HG03025 (cell line): ENCODE data around the gene BMERB1.
"Not testable (repeated sequence)": the region's sequence is repeated elsewhere in the genome, so short reads cannot be mapped to it uniquely, and the experiment has no call there.

ENCODE experiments used
- ATAC-seq: cut with Tn5 transposase; IDR thresholded peaks from one replicate; pipeline ENCODE4 v1.9.1; 2021; ENCODE audit warnings: mild to moderate bottlenecking, moderate library complexity; ENCODE audit not compliant: unreplicated experiment, low FRiP score

BMERB1 gene

DNA sequence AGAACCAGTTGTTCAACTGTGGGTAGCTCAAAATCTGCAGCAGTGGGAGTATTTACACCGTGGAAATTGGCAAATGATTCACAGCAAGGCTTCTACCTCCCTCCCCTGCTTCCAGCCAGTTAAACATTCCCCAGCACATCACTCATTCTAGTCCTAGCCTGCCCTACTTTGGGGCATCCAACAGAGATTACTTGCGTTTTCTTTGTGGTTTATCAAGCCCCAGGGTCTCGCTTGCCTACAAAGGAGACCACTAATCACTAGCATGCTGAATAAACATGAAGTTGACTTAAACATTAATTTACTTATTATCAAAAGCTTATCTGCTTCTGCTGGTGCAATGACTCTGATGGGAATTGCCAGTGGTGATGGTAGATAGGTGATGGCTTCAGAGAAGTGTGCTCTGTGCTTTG lies 114.1 kb downstream of the BMERB1 start:
- ATAC-seq, result no peak

DNA sequence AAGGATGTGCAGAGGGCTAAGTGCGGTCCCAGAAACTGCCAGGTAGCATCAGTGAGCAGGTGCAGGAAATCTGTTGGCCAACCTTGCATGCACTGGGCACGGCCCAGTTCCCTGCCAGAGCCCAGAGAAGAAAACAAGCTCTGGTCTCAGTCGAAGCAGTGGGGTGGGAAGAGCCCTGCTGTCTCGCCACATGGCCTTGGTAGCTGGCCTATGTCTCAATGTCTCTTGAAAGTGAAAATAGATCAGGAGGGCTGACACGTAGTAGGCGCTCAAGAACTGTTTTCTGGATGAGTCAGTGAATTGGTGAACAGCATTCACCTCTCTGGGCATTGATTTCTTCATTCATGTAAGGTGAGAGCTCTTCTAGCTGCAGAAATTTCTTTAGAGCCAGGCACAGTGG lies 118.1 kb downstream of the BMERB1 start:
- no peak for ATAC-seq

- no peak for ATAC-seq
Measured at GRCh38 chr16:15553313-15554088, 119.1 kb downstream of the BMERB1 start.

DNA sequence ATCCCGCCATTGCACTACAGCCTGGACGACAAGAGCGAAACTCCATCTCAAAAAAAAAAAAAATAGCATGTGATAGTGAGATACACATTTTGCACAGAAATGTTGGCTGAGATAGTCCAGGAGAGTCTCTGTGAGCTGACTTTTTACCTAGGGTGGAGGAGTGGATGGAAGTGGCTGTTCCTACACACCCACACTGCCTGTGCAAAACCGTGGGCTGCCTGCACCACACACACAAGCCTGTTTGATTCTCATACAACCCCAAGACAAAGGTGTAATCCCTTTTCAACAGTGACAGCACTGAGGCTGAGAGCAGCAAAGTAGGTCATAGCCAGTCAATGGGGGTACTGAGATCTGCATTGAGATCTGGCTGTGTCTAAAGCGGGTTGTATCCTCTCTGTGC lies 121.7 kb downstream of the BMERB1 start:
- ATAC-seq, result no peak

- ATAC-seq, result no peak
Measured at GRCh38 chr16:15557258-15557657, 122.9 kb downstream of the BMERB1 start.

DNA sequence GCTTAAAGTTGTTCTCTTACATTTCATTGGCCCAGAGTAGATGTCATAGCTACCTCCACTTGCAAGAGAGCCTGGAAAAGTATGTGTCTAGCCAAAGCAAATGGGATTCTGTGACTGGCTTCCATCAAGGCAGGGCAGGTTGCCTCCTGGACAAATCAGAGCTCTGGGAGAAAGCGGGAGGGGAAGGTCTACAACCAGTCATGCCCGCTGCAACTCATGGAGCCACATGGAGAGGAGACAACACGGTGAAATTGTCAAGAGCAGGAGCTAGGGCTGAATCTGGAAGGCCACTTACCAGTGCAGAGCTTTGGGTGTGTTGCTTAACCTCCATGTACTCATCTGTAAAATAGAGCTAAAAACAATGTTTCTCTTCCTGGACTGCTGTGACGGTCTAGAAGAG lies 124.8 kb downstream of the BMERB1 start:
- ATAC-seq, result no peak

DNA sequence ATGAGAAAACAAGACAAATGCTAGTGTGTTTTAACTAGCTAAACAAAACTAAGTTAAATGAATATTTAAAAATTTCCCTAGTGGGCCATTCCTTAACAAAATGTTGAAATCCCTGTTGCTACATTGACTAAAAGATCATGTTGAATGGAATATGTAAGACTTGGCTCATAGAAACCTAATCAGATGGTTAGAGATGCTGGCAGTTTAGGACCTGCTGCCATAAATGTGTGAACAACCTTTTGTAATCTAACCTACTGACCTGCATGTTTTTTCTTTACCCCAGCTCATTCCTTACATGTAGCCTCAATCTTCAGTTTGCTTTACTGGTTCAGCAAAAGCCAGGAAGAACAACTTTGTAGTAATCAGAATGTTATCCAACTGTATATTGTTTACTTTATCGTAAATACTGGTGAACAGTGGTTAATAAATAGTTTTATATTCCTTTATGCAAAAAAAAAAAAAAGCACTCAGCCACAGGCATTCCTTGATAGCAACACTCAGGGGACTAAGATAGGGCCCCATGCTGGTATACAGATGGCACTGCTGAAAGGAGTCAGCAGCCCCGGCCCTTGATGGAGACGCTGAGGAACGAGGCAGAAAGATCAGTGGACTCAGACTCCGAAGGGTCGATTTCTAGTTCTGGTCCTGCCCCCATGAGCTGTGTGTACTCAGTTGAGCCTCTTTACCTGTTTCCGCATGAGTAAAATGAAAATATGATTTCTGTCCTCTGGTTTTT lies 130.4 kb downstream of the BMERB1 start:
- no peak for ATAC-seq

DNA sequence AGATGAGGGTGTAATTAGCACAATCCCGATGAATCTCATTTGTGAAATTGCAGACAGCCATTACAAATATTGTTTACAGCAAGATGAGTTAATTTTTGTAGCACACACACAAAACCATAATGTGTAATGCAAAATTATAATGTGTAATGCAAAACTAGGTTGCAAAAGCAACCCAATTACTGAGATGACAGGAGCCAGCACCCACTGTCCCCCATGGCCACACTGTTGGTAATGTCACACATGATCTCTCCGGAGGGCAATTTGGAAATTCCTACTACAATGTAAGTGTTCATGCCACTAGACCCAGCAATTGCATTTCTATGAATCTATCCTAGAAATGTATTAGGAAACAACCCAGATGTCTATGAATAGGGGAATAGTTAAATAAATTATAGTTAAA lies 131.7 kb downstream of the BMERB1 start:
- ATAC-seq, result no peak

- ATAC-seq, result no peak
Measured at GRCh38 chr16:15567823-15568222, 133.4 kb downstream of the BMERB1 start.

DNA sequence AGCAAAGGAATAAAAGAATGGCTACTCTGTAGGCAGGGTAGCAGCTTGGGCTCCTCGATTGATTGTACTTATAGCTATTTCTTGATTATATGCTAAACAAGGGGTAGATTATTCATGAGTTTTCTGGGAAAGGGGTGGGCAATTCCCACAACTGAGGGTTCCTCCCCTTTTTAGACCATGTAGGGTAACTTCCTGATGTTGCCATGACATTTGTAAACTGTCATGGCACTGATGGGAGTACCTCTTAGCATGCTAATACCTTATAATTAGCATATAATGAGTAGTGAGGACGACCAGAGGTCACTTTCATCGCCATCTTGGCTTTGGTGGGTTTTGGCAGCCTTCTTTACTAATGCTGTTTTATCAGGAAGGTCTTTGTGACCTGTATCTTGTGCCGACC lies 136.3 kb downstream of the BMERB1 start:
- ATAC-seq, result not testable (repeated sequence)

DNA sequence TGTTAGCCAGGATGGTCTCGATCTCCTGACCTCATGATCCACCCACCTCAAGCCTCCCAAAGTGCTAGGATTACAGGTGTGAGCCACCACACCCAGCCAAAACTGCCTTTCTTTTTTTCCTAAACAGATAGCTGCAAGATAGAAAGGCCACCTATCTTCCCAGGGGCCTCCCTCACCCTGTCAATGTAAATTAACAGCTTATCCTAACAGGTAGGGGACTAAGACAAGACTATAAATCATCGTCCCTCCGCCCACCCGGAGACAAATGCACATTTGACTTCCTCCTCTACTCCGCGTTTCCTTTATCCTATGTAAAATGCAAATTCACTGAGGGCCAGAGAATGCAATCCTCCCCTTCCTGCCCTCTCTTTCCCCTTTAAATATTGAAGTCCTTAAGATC lies 137.2 kb downstream of the BMERB1 start:
- no peak for ATAC-seq

DNA sequence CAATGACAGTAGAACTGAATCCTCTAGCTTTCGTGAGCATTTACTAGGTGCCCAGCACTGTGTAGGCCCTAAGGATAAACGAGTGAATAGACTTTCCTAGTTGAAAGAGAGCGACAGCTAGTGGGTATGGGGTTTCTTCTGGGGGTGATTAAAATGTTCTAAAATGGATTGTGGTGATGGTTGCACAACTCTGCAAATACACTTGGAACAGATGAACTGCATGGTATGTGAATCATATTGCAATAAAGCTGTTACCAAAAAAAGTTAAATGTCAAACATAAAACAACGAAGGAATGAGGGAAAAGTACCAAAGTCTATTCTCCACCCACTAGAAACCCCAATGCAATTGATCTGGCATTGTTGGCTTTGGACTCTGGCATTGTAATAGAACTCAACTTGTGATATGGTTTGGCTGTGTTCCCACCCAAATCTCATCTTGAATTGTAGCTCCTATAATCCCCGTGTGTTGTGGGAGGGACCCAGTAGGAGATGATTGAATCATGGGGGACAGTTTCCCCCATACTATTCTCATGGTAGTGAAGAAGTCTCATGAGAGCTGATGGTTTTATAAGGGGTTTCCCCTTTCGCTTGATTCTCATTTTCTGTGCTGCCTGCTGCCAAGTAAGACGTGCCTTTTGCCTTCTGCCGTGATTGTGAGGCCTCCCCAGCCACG lies 138.1 kb downstream of the BMERB1 start:
- ATAC-seq, result no peak

DNA sequence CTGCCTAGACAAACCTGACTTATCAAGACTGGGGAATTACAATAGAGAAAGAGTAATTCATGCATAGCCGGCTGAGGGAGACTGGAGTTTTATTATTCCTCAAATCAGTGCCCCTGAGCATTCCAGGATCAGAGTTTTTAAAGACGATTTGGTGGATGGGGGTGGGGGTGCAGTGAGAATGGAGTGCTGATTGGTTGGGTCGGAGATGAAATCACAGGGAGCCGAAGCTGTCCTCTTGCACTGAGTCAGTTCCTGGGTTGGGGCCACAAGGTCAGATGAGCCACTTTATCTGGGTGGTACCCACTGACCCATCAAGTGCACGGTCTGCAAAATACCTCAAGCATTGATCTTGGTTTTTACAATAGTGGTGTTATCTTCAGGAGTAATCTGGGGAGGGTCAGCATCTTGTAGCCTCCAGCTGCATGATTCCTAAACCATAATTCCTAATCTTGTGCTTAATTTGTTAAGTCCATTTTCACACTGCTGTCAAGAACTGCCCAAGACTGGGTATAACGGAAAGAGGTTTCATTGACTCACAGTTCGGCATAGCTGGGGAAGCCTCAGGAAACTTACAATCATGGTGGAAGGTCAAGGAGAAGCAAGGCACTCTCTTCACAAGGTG lies 139.0 kb downstream of the BMERB1 start:
- ATAC-seq, result no peak

GRCh38 chr16:15573896-15574613 lies 139.7 kb downstream of the BMERB1 start:
- not testable (repeated sequence) for ATAC-seq

GRCh38 chr16:15574614-15574948 lies 140.2 kb downstream of the BMERB1 start:
- no peak for ATAC-seq

DNA sequence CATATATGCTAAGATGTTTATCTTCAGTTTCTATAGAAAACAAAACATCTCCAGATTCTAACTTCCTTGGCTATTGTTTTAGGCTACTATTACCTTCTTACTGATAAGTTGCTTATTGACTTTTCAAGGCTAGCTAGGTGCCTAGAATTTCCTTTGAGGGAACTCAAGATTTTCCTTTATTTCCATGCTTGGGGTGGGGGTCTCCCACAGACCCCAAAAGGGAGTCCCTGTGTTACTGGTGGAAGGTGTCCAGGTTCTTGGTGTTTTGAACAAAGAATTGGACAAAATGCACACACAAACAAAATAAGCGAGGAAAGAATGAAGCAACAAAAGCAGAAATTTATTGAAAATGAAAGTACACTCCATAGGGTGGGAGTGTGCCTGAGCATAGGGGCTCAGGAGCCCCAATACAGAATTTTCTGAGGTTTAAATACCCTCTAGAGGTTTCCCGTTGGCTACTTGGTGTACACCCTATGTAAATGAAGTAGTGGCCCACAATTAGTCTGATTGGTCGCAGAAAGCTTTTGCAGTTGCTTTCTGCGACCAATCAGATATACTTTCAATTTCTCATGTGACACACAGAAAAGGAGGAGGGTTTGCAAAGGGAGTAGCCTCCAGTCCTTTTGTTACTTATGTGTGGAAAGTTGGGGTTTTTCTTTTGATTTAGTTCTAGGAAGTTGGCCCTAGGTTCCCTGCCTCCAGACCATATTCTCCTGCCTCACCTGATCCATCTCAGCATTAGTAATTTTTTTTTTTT lies 141.1 kb downstream of the BMERB1 start:
- no peak for ATAC-seq

DNA sequence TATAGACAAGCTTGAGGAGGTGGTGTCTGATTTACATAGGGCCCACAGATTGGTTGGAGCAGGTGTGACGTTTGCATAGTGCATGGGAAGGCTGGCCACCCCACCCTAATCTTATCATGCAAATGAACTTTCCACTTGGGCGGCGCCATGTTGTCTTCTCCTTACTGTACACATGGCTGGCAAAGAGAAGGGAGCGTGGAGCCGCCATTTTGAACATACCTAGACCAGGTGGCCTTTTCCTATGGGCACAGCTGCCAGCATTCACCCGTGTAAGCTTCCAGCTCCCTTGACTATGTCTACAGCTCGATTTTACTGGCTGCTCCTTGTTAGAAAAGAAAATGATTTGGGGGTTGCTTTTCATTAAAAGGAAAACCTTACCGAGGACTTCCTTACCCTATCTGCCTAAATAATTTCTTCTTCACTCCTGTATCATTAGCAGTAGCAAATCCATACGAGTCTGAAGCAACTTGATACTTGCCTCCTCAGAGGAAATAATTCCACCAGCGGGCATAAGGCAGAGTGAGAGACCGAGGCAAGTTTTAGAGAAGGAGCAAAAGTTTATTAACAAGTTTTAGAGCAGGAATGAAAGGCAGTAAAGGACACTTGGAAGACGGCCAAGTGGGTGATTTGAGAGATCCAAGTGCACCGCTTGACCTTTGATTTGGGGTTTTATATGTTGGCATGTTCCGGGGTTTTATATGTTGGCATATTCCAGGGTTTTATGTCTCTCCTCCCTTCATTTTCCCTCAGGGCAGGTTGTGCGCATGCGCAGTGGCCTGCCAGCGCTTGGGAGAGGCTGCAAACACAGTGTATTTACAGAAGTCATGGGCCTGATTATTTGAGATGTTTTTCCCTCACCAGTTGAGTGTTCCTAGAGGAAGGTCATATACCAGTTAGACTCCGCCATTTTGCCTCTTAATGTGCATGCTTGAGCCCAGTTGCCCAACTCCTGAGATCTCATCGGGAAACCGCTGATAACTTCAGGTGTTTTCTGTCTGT lies 142.9 kb downstream of the BMERB1 start:
- ATAC-seq, result no peak

GRCh38 chr16:15578824-15579223 lies 144.4 kb downstream of the BMERB1 start:
- ATAC-seq, result no peak
